OCI-LY1 (cell line): Measurements from ENCODE around the gene KAT6B.

Experiments
- H2AFZ ChIP-seq: fragments of 200-600 bp; sonication (generic), shearing (Covaris generic); 2 replicates; pipeline ENCODE4 v1.6.0; 2014; ENCODE audit warnings: antibody characterized with exemption, mild to moderate bottlenecking, low read length
- H3F3A ChIP-seq: fragments of 200-600 bp; sonication (generic), shearing (Covaris generic); 2 replicates; pipeline ENCODE4 v1.6.0; 2014; ENCODE audit warnings: mild to moderate bottlenecking, antibody characterized with exemption, low read length, moderate library complexity; ENCODE audit not compliant: insufficient read depth
- H3K27ac ChIP-seq: fragments of 200-600 bp; sonication (generic); 2 replicates; pipeline ENCODE4 v1.5.1; 2014; ENCODE audit warnings: low read length, mixed run types, mild to moderate bottlenecking, low read depth; ENCODE audit not compliant: poor library complexity, severe bottlenecking
- H3K27me3 ChIP-seq: fragments of 200-600 bp; sonication (generic); 2 replicates; pipeline ENCODE4 v1.6.0; 2014; ENCODE audit warnings: antibody characterized with exemption, mild to moderate bottlenecking, low read length, moderate library complexity; ENCODE audit not compliant: insufficient read depth
- H3K36me3 ChIP-seq: fragments of 200-600 bp; sonication (generic); 2 replicates; pipeline ENCODE4 v1.6.1; 2014; ENCODE audit warnings: mild to moderate bottlenecking, antibody characterized with exemption, low read length, moderate library complexity, mixed read lengths; ENCODE audit not compliant: insufficient read depth
- H3K4me1 ChIP-seq: fragments of 200-600 bp; sonication (generic); 2 replicates; pipeline ENCODE4 v1.5.1; 2014; ENCODE audit warnings: mild to moderate bottlenecking, low read length, moderate library complexity; ENCODE audit not compliant: insufficient read depth, severe bottlenecking
- H3K4me2 ChIP-seq: fragments of 200-600 bp; sonication (generic), shearing (Covaris generic); 2 replicates; pipeline ENCODE4 v1.6.1; 2014; ENCODE audit warnings: low read length
- H3K4me3 ChIP-seq: fragments of 200-600 bp; sonication (generic); 2 replicates; pipeline ENCODE4 v1.5.1; 2014; ENCODE audit warnings: low read length, low read depth, mild to moderate bottlenecking, mixed read lengths; ENCODE audit not compliant: poor library complexity, severe bottlenecking
- H3K79me2 ChIP-seq: fragments of 200-600 bp; shearing (Covaris generic); 2 replicates; pipeline ENCODE4 v1.6.1; 2016; ENCODE audit warnings: mixed run types, low read length, mixed read lengths; ENCODE audit not compliant: insufficient read depth
- H3K9ac ChIP-seq: fragments of 200-600 bp; sonication (generic), shearing (Covaris generic); 2 replicates; pipeline ENCODE4 v1.6.1; 2014; ENCODE audit warnings: mild to moderate bottlenecking, low read length, mixed read lengths
- H3K9me2 ChIP-seq: fragments of 200-600 bp; sonication (generic), shearing (Covaris generic); 2 replicates; pipeline ENCODE4 v1.6.1; 2014; ENCODE audit warnings: low read depth, mild to moderate bottlenecking, low read length, mixed read lengths
- H3K9me3 ChIP-seq: fragments of 200-600 bp; shearing (Covaris generic); 2 replicates; pipeline ENCODE4 v1.6.1; 2014; ENCODE audit warnings: low read length, mixed read lengths
- H4K20me1 ChIP-seq: fragments of 200-600 bp; sonication (generic), shearing (Covaris generic); 2 replicates; pipeline ENCODE4 v1.6.0; 2016; ENCODE audit warnings: mild to moderate bottlenecking, low read length; ENCODE audit not compliant: insufficient read depth
- EZH2 ChIP-seq: fragments of 200-600 bp; sonication (generic), shearing (Covaris generic); IDR thresholded peaks from 2 replicates; pipeline ENCODE4 v1.8.0; 2017; ENCODE audit warnings: borderline replicate concordance, mixed run types, mild to moderate bottlenecking, antibody characterized with exemption, low read length, moderate library complexity, mixed read lengths
- TF ChIP-seq, protein P1 (sequence below): fragments of 200-600 bp; sonication (generic), shearing (Covaris generic); IDR thresholded peaks from 2 replicates; pipeline ENCODE4 v1.5.1; 2017; ENCODE audit warnings: mild to moderate bottlenecking, antibody characterized with exemption, low read length, moderate library complexity, mixed read lengths

KAT6B gene

DNA sequence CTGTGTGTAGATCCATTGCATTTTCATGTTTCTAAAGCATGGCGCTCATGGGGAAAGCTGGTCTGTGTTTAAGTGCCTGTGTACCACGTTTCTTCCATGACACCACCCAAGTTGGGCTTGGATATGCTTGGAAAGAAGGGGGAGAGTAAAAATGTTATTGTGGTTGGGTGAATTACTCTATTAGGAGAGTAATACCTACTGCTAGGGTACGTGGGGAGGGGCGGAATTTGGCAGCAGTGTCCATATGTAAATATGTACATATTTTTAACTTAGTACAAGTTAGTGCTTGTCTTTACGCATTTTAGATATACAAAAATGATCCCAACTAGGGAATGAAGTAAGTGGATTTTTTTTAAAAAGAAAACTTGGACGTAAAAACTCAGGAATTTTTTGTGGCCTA lies 242.1 kb downstream of the KAT6B start:
- Histone ChIP-seq H3K9ac (no peak overlapping the region), H3K27me3 (no peaks in the 10 kb centered on the region; the same call in 1 of the 2 replicates), H3F3A (no peaks in the 10 kb centered on the region), H3K9me3 (no peaks in the 10 kb centered on the region), H3K27ac (no peak overlapping the region), H3K79me2 (no peaks in the 10 kb centered on the region), H2AFZ (no peak overlapping the region), H3K4me2 (no peak overlapping the region), H3K9me2 (no peaks in the 10 kb centered on the region), H4K20me1 (no peaks in the 10 kb centered on the region), H3K36me3 (no peaks in the 10 kb centered on the region; the same call in 1 of the 2 replicates), H3K4me1 (peaks cover 5% of the 10 kb centered on the region), H3K4me3 (no peak overlapping the region)
- TF ChIP-seq, protein P1, sequence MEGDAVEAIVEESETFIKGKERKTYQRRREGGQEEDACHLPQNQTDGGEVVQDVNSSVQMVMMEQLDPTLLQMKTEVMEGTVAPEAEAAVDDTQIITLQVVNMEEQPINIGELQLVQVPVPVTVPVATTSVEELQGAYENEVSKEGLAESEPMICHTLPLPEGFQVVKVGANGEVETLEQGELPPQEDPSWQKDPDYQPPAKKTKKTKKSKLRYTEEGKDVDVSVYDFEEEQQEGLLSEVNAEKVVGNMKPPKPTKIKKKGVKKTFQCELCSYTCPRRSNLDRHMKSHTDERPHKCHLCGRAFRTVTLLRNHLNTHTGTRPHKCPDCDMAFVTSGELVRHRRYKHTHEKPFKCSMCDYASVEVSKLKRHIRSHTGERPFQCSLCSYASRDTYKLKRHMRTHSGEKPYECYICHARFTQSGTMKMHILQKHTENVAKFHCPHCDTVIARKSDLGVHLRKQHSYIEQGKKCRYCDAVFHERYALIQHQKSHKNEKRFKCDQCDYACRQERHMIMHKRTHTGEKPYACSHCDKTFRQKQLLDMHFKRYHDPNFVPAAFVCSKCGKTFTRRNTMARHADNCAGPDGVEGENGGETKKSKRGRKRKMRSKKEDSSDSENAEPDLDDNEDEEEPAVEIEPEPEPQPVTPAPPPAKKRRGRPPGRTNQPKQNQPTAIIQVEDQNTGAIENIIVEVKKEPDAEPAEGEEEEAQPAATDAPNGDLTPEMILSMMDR = no peak
- no peak for TF ChIP-seq EZH2

DNA sequence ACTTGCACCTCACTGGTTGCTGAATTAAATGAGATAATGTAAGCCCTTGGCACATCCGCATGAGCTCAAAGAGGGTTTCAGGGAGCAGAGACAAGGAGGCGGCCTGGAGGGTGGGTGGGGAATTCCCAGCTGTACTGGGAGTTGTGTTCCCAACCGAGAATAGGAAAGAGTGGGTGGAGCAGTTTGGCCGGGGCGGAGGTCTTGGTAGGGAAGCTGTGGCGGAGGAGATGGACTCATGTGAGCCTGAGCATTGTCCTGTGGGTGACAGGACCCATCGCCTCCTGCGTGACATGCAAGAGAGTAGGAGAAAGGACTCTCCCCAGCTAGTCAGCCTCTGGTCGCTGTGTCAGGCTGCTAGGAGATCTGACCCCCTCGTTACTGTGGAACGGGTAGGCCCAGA lies 244.1 kb downstream of the KAT6B start:
- H3K4me2 ChIP-seq = no peak overlapping the region
- TF ChIP-seq, protein P1 = no peak
- TF ChIP-seq EZH2 = no peak

DNA sequence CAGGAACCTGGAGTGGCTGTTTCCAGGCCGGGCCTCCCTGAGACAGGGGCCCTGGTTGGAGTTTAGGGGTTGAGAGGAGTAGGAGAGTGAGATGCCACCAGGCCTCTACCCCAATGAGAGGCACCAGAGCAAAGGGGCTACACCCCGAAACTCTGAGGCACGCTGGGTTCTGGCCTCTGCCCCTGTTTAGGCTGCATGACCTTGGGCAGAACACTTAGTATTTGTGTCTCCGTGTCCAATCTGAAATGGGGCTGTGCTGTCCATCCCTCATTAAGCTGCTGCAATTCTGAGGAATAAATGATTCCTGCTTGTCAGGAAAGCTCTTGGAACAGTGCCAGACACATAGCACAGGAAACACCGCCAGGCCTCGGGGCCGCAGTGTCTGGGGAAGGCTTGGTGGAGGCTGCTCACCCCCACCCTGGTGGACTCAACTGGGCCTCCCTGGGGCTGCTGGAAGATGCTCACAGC lies 244.6 kb downstream of the KAT6B start:
- peaks cover 3% of the 10 kb centered on the region; the same call in 1 of the 2 replicates for H3K27me3 ChIP-seq
- no peak overlapping the region for H3K9ac ChIP-seq
- no peaks in the 10 kb centered on the region for H3K4me1 ChIP-seq
- H3K27ac ChIP-seq = no peak overlapping the region
- no peak overlapping the region for H3K4me2 ChIP-seq
- no peaks in the 10 kb centered on the region for H3F3A ChIP-seq
- H4K20me1 ChIP-seq = no peaks in the 10 kb centered on the region
- H3K9me2 ChIP-seq = no peaks in the 10 kb centered on the region
- H2AFZ ChIP-seq = no peak overlapping the region
- TF ChIP-seq, protein P1 = no peak
- no peak for TF ChIP-seq EZH2
- no peaks in the 10 kb centered on the region; the same call in 1 of the 2 replicates for H3K36me3 ChIP-seq
- H3K79me2 ChIP-seq = no peaks in the 10 kb centered on the region
- no peaks in the 10 kb centered on the region for H3K9me3 ChIP-seq
- no peak overlapping the region for H3K4me3 ChIP-seq

More for the DNA sequence above, 244.1 kb downstream of the KAT6B start:
- H3K27me3 ChIP-seq = peaks cover 3% of the 10 kb centered on the region; the same call in 1 of the 2 replicates
- H3K9me2 ChIP-seq = no peaks in the 10 kb centered on the region
- H3K27ac ChIP-seq = no peak overlapping the region
- H2AFZ ChIP-seq = no peak overlapping the region
- no peaks in the 10 kb centered on the region for H4K20me1 ChIP-seq
- H3K4me1 ChIP-seq = no peaks in the 10 kb centered on the region
- H3K36me3 ChIP-seq = no peaks in the 10 kb centered on the region; the same call in 1 of the 2 replicates
- no peaks in the 10 kb centered on the region for H3F3A ChIP-seq
- no peaks in the 10 kb centered on the region for H3K9me3 ChIP-seq
- no peak overlapping the region for H3K4me3 ChIP-seq
- H3K9ac ChIP-seq = no peak overlapping the region
- H3K79me2 ChIP-seq = no peaks in the 10 kb centered on the region
